Neutrophil (primary cell): Measurements from ENCODE around the gene MTFP1.
"Not testable (repeated sequence)": the region's sequence is repeated elsewhere in the genome, so short reads cannot be mapped to it uniquely, and the experiment has no call there.

Source experiments
- H3K27ac ChIP-seq: fragments of 200-600 bp; sonication (generic); 2 replicates; pipeline ENCODE4 v1.5.1; 2016; ENCODE audit warnings: mild to moderate bottlenecking, moderate library complexity
- H3K27me3 ChIP-seq: fragments of 200-600 bp; sonication (generic); 2 replicates; pipeline ENCODE4 v1.6.0; 2016; ENCODE audit warnings: mild to moderate bottlenecking
- H3K36me3 ChIP-seq: fragments of 200-600 bp; sonication (generic); 2 replicates; pipeline ENCODE4 v1.5.1; 2017
- H3K4me1 ChIP-seq, 2 experiments: fragments of 200-600 bp in 1 of 2; sonication (generic) in 1 of 2; 1 replicate in 1 of 2; 2 replicates in 1 of 2; pipeline versions ENCODE4 v1.5.1 to v1.6.1; 2013 to 2016; ENCODE audit warnings: low read depth in 1 of 2, low read length in 1 of 2, mild to moderate bottlenecking in 1 of 2, moderate library complexity in 1 of 2; ENCODE audit not compliant: control insufficient read depth in 1 of 2, insufficient read depth in 1 of 2
- H3K4me3 ChIP-seq, 2 experiments: fragments of 200-600 bp in 1 of 2; sonication (generic) in 1 of 2; 1 replicate in 1 of 2; 2 replicates in 1 of 2; pipeline ENCODE4 v1.5.1; 2013 to 2016; ENCODE audit warnings: low read depth in 1 of 2, low read length in 1 of 2, mild to moderate bottlenecking in 1 of 2, moderate library complexity in 1 of 2
- H3K9me3 ChIP-seq: fragments of 200-600 bp; sonication (generic); 2 replicates; pipeline ENCODE4 v1.5.1; 2016
- CTCF ChIP-seq: fragments of 200-600 bp; sonication (generic); IDR thresholded peaks from 2 replicates; pipeline ENCODE4 v1.5.1; 2016; ENCODE audit warnings: antibody characterized with exemption

MTFP1 gene

GRCh38 chr22:30453731-30454510 lies 28.4 kb downstream of the MTFP1 start:
- no peak for TF ChIP-seq CTCF
- Histone ChIP-seq H3K4me1 (no peaks in the 10 kb centered on the region), H3K27ac (no peak overlapping the region), H3K4me3 (no peak overlapping the region), H3K36me3 (no peaks in the 10 kb centered on the region), H3K9me3 (no peaks in the 10 kb centered on the region), H3K27me3 (peaks cover 23% of the 10 kb centered on the region)

- H3K4me3 ChIP-seq = no peak overlapping the region
Observed at GRCh38 chr22:30455075-30455840, 29.7 kb downstream of the MTFP1 start.

GRCh38 chr22:30457981-30458380 lies 32.4 kb downstream of the MTFP1 start:
- H3K36me3 ChIP-seq = no peaks in the 10 kb centered on the region

More at GRCh38 chr22:30455075-30455840, 29.7 kb downstream of the MTFP1 start:
- H3K9me3 ChIP-seq = no peaks in the 10 kb centered on the region
- no peaks in the 10 kb centered on the region for H3K36me3 ChIP-seq
- H3K4me1 ChIP-seq = no peaks in the 10 kb centered on the region
- H3K27me3 ChIP-seq = peaks cover 23% of the 10 kb centered on the region
- TF ChIP-seq CTCF = no peak
- H3K27ac ChIP-seq = no peak overlapping the region

GRCh38 chr22:30459181-30460052 lies 33.8 kb downstream of the MTFP1 start:
- Histone ChIP-seq H3K36me3 (no peaks in the 10 kb centered on the region), H3K9me3 (no peaks in the 10 kb centered on the region), H3K4me3 (no peak overlapping the region), H3K4me1 (no peaks in the 10 kb centered on the region), H3K27me3 (peaks cover 18% of the 10 kb centered on the region), H3K27ac (no peak overlapping the region)
- TF ChIP-seq CTCF = no peak

More at GRCh38 chr22:30457981-30458380, 32.4 kb downstream of the MTFP1 start:
- no peaks in the 10 kb centered on the region for H3K4me1 ChIP-seq
- no peak overlapping the region for H3K4me3 ChIP-seq
- H3K27me3 ChIP-seq = peaks cover 24% of the 10 kb centered on the region
- H3K9me3 ChIP-seq = no peaks in the 10 kb centered on the region
- H3K27ac ChIP-seq = no peak overlapping the region
- TF ChIP-seq CTCF = no peak

- no peaks in the 10 kb centered on the region for H3K4me1 ChIP-seq
- H3K27me3 ChIP-seq = peaks cover 26% of the 10 kb centered on the region
- H3K9me3 ChIP-seq = no peaks in the 10 kb centered on the region
- no peak overlapping the region for H3K27ac ChIP-seq
- H3K36me3 ChIP-seq = no peaks in the 10 kb centered on the region
- no peak overlapping the region for H3K4me3 ChIP-seq
- TF ChIP-seq CTCF = no peak
Observed at GRCh38 chr22:30460147-30460546, 34.6 kb downstream of the MTFP1 start.

GRCh38 chr22:30460555-30460954 lies 35.0 kb downstream of the MTFP1 start:
- not testable (repeated sequence) for H3K4me1 ChIP-seq

More at GRCh38 chr22:30460555-30460954, 35.0 kb downstream of the MTFP1 start:
- H3K9me3 ChIP-seq, H3K27ac ChIP-seq, H3K36me3 ChIP-seq, H3K4me3 ChIP-seq: not testable (repeated sequence)
- peaks cover 30% of the 10 kb centered on the region for H3K27me3 ChIP-seq
